ENCODE data around the gene ATG13. TPM values are rescaled to one million over a fixed set of nuclear protein-coding genes. Genes with fewer than 3 reads are reported as not detected.

The ATG13 gene
- total and polyA plus RNA-seq, 10 donors = 14.9 to 111 (median 81.9) TPM

DNA sequence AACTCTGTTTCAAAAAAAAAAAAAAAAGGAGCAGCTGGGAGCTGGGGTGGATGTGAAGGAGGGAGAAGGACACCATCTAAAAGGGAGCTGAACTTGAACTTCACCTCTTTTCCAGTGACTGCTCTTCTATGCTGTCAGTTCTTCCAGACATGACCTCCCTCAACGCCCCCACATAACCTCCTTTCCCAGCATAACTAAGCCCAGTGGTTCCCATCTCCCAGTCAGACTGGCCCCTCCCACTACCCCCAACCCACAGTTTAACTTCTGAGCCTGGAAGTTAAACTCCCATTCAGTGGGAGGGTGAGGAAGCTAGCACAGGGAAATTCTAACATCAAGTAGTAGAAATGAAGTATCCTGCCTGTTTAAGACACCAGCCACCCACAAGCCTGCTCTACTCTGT lies 81.2 kb downstream of the ATG13 start:
- intact Hi-C loops (cut with DNase I; ENCODE audit: low total_unique reads) = no loop called here
- H3K27ac ChIP-seq = peak overlapping the region in 7 of 8 donors; percentile 47 to 94 (median 90)
- H3K27me3 ChIP-seq (replicated peaks in 1 of 7) = no peaks in the 10 kb centered on the region
- TF ChIP-seq POLR2A (IDR thresholded peaks at IDR 0.05) (peak in 1 of 3 donors; percentile 48), POLR2AphosphoS5 (IDR thresholded peaks at IDR 0.05) (peak in 1 of 3 donors; percentile 75)
- TF ChIP-seq, protein P1, sequence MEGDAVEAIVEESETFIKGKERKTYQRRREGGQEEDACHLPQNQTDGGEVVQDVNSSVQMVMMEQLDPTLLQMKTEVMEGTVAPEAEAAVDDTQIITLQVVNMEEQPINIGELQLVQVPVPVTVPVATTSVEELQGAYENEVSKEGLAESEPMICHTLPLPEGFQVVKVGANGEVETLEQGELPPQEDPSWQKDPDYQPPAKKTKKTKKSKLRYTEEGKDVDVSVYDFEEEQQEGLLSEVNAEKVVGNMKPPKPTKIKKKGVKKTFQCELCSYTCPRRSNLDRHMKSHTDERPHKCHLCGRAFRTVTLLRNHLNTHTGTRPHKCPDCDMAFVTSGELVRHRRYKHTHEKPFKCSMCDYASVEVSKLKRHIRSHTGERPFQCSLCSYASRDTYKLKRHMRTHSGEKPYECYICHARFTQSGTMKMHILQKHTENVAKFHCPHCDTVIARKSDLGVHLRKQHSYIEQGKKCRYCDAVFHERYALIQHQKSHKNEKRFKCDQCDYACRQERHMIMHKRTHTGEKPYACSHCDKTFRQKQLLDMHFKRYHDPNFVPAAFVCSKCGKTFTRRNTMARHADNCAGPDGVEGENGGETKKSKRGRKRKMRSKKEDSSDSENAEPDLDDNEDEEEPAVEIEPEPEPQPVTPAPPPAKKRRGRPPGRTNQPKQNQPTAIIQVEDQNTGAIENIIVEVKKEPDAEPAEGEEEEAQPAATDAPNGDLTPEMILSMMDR (IDR thresholded peaks at IDR 0.05 in 8 of 11, conservative IDR thresholded peaks at IDR 0.05 in 3 of 11) = no peak
- H3K9me3 ChIP-seq = no peaks in the 10 kb centered on the region
- peak overlapping the region in 3 of 8 donors; percentile 99 to 100 (median 99) for H3K4me3 ChIP-seq
- 75 to 89% (median 79%) methylated on average over 1 of the region's 1 CpG for WGBS, 5 donors
- H3K36me3 ChIP-seq = peaks cover 10 to 57% (median 49%) of the 10 kb centered on the region in 6 donors
- peaks cover 24 to 91% (median 70%) of the 10 kb centered on the region in 6 donors for H3K4me1 ChIP-seq
- no peak for DNase-seq

DNA sequence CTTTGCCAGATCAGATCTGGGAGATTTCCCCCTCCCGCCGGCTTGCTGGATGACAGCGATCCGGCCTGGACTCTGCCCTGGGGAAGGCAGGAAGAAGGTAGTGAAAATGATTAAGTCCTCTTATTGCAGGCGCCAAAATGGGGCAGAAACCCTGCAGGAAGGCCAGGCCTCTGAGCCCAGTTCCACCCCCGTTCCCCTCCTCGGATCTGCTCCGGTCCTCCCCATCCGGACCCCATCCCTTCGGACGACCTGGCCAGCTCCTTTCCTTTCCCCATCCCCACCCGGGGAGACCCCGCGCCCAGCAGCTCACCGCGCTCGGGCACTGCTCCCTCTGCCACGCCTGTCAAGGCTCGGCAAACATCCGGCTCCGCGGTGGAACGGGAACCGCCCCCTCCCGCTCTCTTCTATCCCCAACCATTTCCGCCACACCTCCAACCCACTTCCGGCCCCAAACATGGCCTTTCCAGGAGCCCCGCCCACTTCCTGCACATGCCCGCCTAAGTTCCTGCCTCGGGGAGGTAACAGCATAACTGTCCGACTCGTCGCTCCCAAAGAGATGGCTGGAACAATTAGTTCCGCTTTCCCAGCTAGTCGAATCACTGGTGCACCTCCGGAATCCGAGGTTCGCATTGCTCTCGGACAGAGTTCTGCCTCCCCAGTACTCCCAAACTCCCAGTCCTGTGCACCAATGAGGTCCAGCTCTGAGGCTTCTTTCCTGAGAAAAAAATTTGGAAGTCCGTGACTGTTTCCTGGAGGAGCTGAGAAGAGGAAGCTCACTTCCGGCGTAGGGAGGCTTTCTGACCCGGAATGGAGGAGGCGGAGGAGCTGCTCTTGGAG lies 83.1 kb downstream of the ATG13 start, which contains the start of the genes ARHGAP1 and ZNF408:
TSS of gene ARHGAP1 (minus strand) at position 379 of the 837 bp plus-strand sequence. CDS start 4,512 bp downstream, outside the sequence.
TSS of gene ZNF408 (plus strand) at position 791 of the 837 bp plus-strand sequence. CDS start at position 808, 17 bp downstream.
- Histone ChIP-seq H3K4me3 (peak within 1 kb of the TSS; percentile 81 to 100 (median 98)), H3K4me1 (peaks cover 24 to 74% (median 65%) of the 10 kb centered on the region in 6 donors), H3K36me3 (peaks cover 10 to 57% (median 49%) of the 10 kb centered on the region in 6 donors), H3K9me3 (no peaks in the 10 kb centered on the region), H3K27me3 (replicated peaks in 1 of 7) (no peaks in the 10 kb centered on the region), H3K27ac (peak within 1 kb of the TSS; percentile 70 to 94 (median 89))
- 0 to 1% (median 0%) methylated on average over 40 to 44 of the region's 44 CpGs for WGBS, 5 donors
- DNase-seq = peak; percentile 100
- intact Hi-C loops (cut with DNase I; ENCODE audit: low total_unique reads) = no loop called here
- TF ChIP-seq, protein P1 (IDR thresholded peaks at IDR 0.05 in 8 of 11, conservative IDR thresholded peaks at IDR 0.05 in 3 of 11) = peak in 2 of 11 experiments; percentile 8 to 22
- TF ChIP-seq POLR2A (IDR thresholded peaks at IDR 0.05) (peak in 2 of 3 donors; percentile 15 to 85), POLR2AphosphoS5 (IDR thresholded peaks at IDR 0.05) (peak; percentile 95 to 98 (median 98))

DNA sequence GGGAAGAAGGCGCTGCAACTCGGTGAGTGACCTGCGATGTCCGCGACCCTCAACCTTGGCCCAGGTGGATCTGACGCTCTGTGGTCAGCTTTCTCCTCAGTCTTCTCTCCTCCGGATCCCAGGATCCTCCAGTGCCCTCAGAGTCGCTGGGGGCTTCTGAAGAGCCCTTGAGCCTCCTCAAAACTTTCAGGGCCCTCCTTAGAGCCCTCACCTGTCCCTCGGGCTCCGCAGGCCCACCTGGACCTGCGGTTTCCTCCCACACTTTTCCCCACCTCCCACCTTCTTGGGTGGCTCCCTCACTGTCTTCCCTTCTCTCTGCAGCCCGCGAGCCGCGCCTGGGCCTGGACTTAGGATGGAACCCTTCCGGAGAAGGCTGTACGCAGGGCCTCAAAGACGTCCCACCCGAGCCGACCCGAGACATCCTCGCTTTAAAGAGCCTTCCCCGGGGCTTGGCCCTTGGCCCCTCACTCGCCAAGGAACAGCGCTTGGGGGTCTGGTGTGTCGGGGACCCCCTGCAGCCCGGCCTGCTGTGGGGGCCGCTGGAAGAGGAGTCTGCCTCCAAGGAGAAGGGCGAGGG lies 83.8 kb downstream of the ATG13 start:
- DNase-seq = peak; percentile 86
- 1 to 2% (median 1%) methylated on average over 21 to 29 of the region's 29 CpGs for WGBS, 5 donors
- Histone ChIP-seq H3K27ac (peak overlapping the region; percentile 70 to 94 (median 89)), H3K4me3 (peak overlapping the region; percentile 81 to 100 (median 98)), H3K36me3 (peaks cover 7 to 57% (median 49%) of the 10 kb centered on the region in 6 donors), H3K27me3 (replicated peaks in 1 of 7) (no peaks in the 10 kb centered on the region), H3K9me3 (no peaks in the 10 kb centered on the region), H3K4me1 (peaks cover 19 to 67% (median 61%) of the 10 kb centered on the region in 6 donors)
- TF ChIP-seq, protein P1 (IDR thresholded peaks at IDR 0.05 in 8 of 11, conservative IDR thresholded peaks at IDR 0.05 in 3 of 11) = no peak
- TF ChIP-seq POLR2AphosphoS5 (IDR thresholded peaks at IDR 0.05) = no peak
- no peak for TF ChIP-seq POLR2A (IDR thresholded peaks at IDR 0.05)
- intact Hi-C loops (cut with DNase I; ENCODE audit: low total_unique reads) = no loop called here

Data from spleen (tissue), 11 donors.